Nephron progenitor cell (in vitro differentiated cells): ENCODE results near the gene CDH24.

Experiments used
- DNase-seq: peaks from one replicate; pipeline ENCODE4 v3.0.0; 2021
- H3K27ac Mint-ChIP-seq: 2 replicates; pipeline ENCODE4 v1.8.0; 2021; ENCODE audit warnings: mild to moderate bottlenecking, moderate library complexity, mixed read lengths
- H3K27me3 Mint-ChIP-seq: 2 replicates; pipeline ENCODE4 v1.8.0; 2021; ENCODE audit warnings: mild to moderate bottlenecking, low read depth, mixed read lengths; ENCODE audit not compliant: poor library complexity
- H3K36me3 Mint-ChIP-seq: 2 replicates; pipeline ENCODE4 v1.8.0; 2021; ENCODE audit warnings: low read depth, mixed read lengths
- H3K4me1 Mint-ChIP-seq: 2 replicates; pipeline ENCODE4 v1.8.0; 2021; ENCODE audit warnings: mixed read lengths
- H3K4me3 Mint-ChIP-seq: 2 replicates; pipeline ENCODE4 v1.8.0; 2021; ENCODE audit warnings: mild to moderate bottlenecking, moderate library complexity, mixed read lengths
- H3K9me3 Mint-ChIP-seq: 2 replicates; pipeline ENCODE4 v1.8.0; 2021; ENCODE audit warnings: mild to moderate bottlenecking, moderate library complexity, mixed read lengths
- CTCF ChIP-seq: fragments of 200-600 bp; sonication (generic); IDR thresholded peaks from 2 replicates; pipeline ENCODE4 v1.5.0; 2021; ENCODE audit warnings: antibody characterized with exemption

CDH24 gene

GRCh38 chr14:23068789-23069412 lies 11.6 kb upstream of the CDH24 start:
- Mint-ChIP-seq H3K4me3 (peak overlapping the region; percentile 97), H3K27me3 (no peaks in the 10 kb centered on the region), H3K9me3 (no peaks in the 10 kb centered on the region), H3K27ac (peak overlapping the region; percentile 96), H3K36me3 (peaks cover 57% of the 10 kb centered on the region), H3K4me1 (peaks cover 70% of the 10 kb centered on the region)
- peak; percentile 82 for DNase-seq
- TF ChIP-seq CTCF = peak; percentile 98

- Mint-ChIP-seq H3K36me3 (peaks cover 62% of the 10 kb centered on the region), H3K9me3 (no peaks in the 10 kb centered on the region), H3K27me3 (no peaks in the 10 kb centered on the region), H3K4me1 (peaks cover 75% of the 10 kb centered on the region), H3K27ac (no peak overlapping the region), H3K4me3 (peak overlapping the region; percentile 97)
- no peak for TF ChIP-seq CTCF
- no peak for DNase-seq
Observed at GRCh38 chr14:23067847-23068788, 10.8 kb upstream of the CDH24 start.

GRCh38 chr14:23066855-23067744 lies 9.8 kb upstream of the CDH24 start:
- Mint-ChIP-seq H3K27me3 (no peaks in the 10 kb centered on the region), H3K4me3 (peak overlapping the region; percentile 38), H3K27ac (peak overlapping the region; percentile 29), H3K9me3 (no peaks in the 10 kb centered on the region), H3K36me3 (peaks cover 62% of the 10 kb centered on the region), H3K4me1 (peaks cover 72% of the 10 kb centered on the region)
- DNase-seq = no peak
- no peak for TF ChIP-seq CTCF

- H3K4me1 Mint-ChIP-seq = peaks cover 64% of the 10 kb centered on the region
Observed at GRCh38 chr14:23066368-23066767, 9.0 kb upstream of the CDH24 start.

GRCh38 chr14:23063601-23064000 lies 6.3 kb upstream of the CDH24 start:
- H3K4me3 Mint-ChIP-seq = no peak overlapping the region
- no peak for DNase-seq
- H3K36me3 Mint-ChIP-seq = peaks cover 80% of the 10 kb centered on the region
- H3K27me3 Mint-ChIP-seq = no peaks in the 10 kb centered on the region
- H3K4me1 Mint-ChIP-seq = peaks cover 60% of the 10 kb centered on the region
- TF ChIP-seq CTCF = no peak
- peak overlapping the region; percentile 81 for H3K27ac Mint-ChIP-seq
- H3K9me3 Mint-ChIP-seq = no peaks in the 10 kb centered on the region

More at GRCh38 chr14:23066368-23066767, 9.0 kb upstream of the CDH24 start:
- Mint-ChIP-seq H3K27me3 (no peaks in the 10 kb centered on the region), H3K36me3 (peaks cover 68% of the 10 kb centered on the region), H3K27ac (peak overlapping the region; percentile 29), H3K4me3 (peak overlapping the region; percentile 38), H3K9me3 (no peaks in the 10 kb centered on the region)
- DNase-seq = no peak
- no peak for TF ChIP-seq CTCF
